ENCODE data around the gene NUP62. TPM values are rescaled to one million over a fixed set of nuclear protein-coding genes. Genes with fewer than 3 reads are reported as not detected.

NUP62 gene
- total and polyA plus RNA-seq, 12 donors = 13.2 to 48.1 (median 32.7) TPM

GRCh38 chr19:49861541-49862378 lies 67.5 kb downstream of the NUP62 start:
- Histone ChIP-seq H3K4me3 (no peak overlapping the region), H3K9me3 (no peaks in the 10 kb centered on the region), H3K27me3 (no peaks in the 10 kb centered on the region), H3K27ac (no peak overlapping the region), H3K4me1 (peaks cover 12 to 29% (median 22%) of the 10 kb centered on the region in 9 donors), H3K36me3 (peaks cover 0 to 82% (median 32%) of the 10 kb centered on the region in 9 donors)
- no peak for ATAC-seq
- DNase-seq = peak in 1 of 2 donors; percentile 4
- 80 to 85% methylated on average over 59 to 60 of the region's 60 CpGs for WGBS, 2 donors
- no peak for TF ChIP-seq CTCF (IDR thresholded peaks at IDR 0.05)
- intact Hi-C loops (cut with DNase I) = loop anchor here in 1 of 10 donors (10.0 kb wide), 1 partner anchor 347 kb away; the partner anchor contains the start of gene FCGRT

GRCh38 chr19:49861107-49861506 lies 68.2 kb downstream of the NUP62 start:
- H3K27me3 ChIP-seq = no peaks in the 10 kb centered on the region
- H3K4me1 ChIP-seq = peaks cover 7 to 22% (median 15%) of the 10 kb centered on the region in 9 donors
- DNase-seq (peak in 1 of 2 donors; percentile 48), ATAC-seq (peak in 1 of 8 donors; percentile 18)
- no peak for TF ChIP-seq CTCF (IDR thresholded peaks at IDR 0.05)
- H3K4me3 ChIP-seq = no peak overlapping the region
- H3K27ac ChIP-seq = peak overlapping the region in 5 of 10 donors; percentile 10 to 33 (median 15)
- 39 to 48% methylated on average over 13 of the region's 13 CpGs for WGBS, 2 donors
- H3K36me3 ChIP-seq = peaks cover 0 to 88% (median 32%) of the 10 kb centered on the region in 9 donors
- no peaks in the 10 kb centered on the region for H3K9me3 ChIP-seq
- intact Hi-C loops (cut with DNase I) = loop anchor here in 1 of 10 donors (10.0 kb wide), 1 partner anchor 346 kb away; the partner anchor contains the start of gene FCGRT

DNA sequence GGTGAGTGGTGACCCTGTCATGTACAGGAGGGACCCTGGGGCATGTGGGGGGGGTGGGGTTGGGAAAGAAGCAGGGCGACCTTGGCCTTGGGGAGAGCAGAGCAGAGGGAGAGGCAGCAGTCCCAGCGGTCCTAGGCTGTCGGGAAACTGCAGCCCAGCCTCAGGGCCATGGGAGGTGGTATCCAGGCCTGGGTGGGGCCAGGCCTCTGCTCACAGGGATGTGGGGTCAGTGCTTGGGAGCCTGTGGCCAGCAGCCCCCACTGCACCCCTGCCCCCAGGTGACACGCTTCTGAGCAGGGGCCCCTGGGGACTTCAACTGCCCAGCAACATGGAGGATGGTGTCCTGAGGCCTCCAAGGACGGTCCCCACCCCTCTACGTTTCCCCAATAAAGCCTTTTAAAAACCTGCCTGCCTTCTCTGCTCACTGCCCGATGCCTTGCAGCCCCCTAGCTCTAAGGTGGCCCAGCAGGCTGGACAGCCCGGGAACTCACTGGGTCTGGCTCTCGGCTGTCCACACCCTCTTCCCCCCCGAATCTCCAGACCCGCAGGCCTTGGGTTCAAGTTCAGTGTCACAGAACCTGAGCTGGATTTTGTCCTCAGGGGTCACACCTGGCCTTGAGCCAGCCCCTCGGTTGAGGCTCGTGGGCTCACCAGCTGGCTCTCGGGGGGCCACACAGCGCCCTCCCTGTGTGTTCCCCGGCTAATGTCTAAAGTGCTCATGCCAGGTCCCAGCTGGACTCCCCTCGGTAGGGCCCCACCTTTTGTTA lies 68.8 kb downstream of the NUP62 start:
- intact Hi-C loops (cut with DNase I) = loop anchor here in 1 of 10 donors (10.0 kb wide), 1 partner anchor 346 kb away; the partner anchor contains the start of gene FCGRT
- ATAC-seq (no peak), DNase-seq (no peak)
- 62 to 72% methylated on average over 17 of the region's 17 CpGs for WGBS, 2 donors
- peaks cover 4 to 16% (median 9%) of the 10 kb centered on the region in 9 donors for H3K4me1 ChIP-seq
- H3K27ac ChIP-seq = peak overlapping the region in 5 of 10 donors; percentile 10 to 33 (median 15)
- H3K27me3 ChIP-seq = no peaks in the 10 kb centered on the region
- no peaks in the 10 kb centered on the region for H3K9me3 ChIP-seq
- H3K36me3 ChIP-seq = peaks cover 0 to 94% (median 32%) of the 10 kb centered on the region in 9 donors
- H3K4me3 ChIP-seq = no peak overlapping the region
- no peak for TF ChIP-seq CTCF (IDR thresholded peaks at IDR 0.05)

All from heart right ventricle (tissue), 16 donors.